ENCODE results near the gene MSH5.
A peak's percentile ranks its signal among the peaks of the same experiment; 100 is the strongest.

The MSH5 gene

DNA sequence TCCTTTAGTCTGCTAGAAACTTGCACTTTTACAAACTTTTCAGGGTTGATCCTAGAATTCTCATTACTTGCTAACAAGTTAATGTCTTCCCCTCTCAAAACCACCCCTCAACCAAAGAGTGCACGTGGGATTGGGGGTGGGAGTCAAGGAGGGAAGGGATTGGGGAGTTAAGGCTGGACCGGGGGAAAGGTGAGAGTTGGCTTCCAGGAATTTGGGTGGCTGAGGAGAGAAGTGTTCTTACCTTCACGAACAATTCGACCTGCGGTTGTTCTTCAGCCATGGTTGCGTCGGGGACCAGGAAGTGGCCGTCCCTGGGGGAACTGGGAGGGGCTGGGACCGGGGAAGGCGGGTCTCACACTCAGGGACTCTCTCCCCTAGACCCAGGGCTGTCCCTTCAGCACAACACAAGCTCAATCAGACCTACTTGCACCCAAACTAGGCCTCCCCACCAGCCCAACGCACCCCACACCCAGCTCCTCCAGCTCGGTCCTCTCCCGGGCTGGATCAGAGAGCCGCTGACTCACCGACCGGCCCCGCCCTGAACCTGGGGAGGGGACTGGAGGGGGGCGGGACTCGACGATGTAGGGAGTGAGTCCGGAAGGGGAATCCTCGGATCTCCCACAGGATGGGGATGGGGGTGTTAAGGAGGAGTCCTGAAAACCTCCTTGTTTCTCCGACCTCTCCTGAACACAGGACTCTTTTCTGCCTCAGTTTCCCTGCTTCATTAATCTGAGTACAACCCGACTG is 3.6 kb upstream of the MSH5 start, which contains the start of gene CLIC1:
Gene CLIC1 (minus strand): TSS at position 510 of the 747 bp plus-strand sequence. CDS start 230 bp downstream, at position 280.
- in situ Hi-C loops (cut with HindIII; ENCODE audit: low sequenced_read_pairs) = no loop called here
- TF ChIP-seq, protein P1, sequence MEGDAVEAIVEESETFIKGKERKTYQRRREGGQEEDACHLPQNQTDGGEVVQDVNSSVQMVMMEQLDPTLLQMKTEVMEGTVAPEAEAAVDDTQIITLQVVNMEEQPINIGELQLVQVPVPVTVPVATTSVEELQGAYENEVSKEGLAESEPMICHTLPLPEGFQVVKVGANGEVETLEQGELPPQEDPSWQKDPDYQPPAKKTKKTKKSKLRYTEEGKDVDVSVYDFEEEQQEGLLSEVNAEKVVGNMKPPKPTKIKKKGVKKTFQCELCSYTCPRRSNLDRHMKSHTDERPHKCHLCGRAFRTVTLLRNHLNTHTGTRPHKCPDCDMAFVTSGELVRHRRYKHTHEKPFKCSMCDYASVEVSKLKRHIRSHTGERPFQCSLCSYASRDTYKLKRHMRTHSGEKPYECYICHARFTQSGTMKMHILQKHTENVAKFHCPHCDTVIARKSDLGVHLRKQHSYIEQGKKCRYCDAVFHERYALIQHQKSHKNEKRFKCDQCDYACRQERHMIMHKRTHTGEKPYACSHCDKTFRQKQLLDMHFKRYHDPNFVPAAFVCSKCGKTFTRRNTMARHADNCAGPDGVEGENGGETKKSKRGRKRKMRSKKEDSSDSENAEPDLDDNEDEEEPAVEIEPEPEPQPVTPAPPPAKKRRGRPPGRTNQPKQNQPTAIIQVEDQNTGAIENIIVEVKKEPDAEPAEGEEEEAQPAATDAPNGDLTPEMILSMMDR (IDR thresholded peaks at IDR 0.05; ENCODE audit: low read depth, low read length) = no peak
- peak; percentile 86 for DNase-seq (ENCODE audit: low read depth, low spot score)
- peak within 1 kb of the TSS; percentile 63 for H3K4me3 ChIP-seq (ENCODE audit: low read depth, low read length)

DNA sequence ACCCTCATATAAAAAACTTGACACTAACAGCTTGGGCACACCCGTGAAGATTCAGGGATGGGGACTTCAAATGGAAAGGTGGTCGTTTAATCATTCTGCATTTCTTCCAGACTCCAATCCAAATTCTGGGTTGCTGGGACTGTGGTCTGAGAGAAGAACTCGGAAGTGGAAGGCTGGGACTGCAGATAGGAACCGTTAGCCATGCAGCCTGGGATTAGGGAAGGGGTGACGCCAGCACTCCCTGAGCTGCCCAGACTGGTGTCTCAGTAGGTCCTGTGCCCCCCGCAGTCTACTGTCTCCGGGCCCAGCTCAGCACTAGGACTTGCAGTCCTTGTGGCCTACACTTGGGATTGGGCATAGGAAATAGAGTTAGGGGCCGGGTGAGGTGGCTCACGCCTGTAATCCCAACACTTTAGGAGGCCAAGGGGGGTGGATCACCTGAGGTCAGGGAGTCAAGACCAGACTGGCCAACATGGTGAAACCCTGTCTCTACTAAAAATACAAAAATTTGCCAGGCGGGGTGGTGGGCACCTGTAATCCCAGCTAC is 3.0 kb upstream of the MSH5 start:
- in situ Hi-C loops (cut with HindIII; ENCODE audit: low sequenced_read_pairs) = no loop called here
- H3K4me3 ChIP-seq (ENCODE audit: low read depth, low read length) = peak overlapping the region; percentile 63
- DNase-seq (ENCODE audit: low read depth, low spot score) = no peak
- TF ChIP-seq, protein P1 (IDR thresholded peaks at IDR 0.05; ENCODE audit: low read depth, low read length) = no peak

DNA sequence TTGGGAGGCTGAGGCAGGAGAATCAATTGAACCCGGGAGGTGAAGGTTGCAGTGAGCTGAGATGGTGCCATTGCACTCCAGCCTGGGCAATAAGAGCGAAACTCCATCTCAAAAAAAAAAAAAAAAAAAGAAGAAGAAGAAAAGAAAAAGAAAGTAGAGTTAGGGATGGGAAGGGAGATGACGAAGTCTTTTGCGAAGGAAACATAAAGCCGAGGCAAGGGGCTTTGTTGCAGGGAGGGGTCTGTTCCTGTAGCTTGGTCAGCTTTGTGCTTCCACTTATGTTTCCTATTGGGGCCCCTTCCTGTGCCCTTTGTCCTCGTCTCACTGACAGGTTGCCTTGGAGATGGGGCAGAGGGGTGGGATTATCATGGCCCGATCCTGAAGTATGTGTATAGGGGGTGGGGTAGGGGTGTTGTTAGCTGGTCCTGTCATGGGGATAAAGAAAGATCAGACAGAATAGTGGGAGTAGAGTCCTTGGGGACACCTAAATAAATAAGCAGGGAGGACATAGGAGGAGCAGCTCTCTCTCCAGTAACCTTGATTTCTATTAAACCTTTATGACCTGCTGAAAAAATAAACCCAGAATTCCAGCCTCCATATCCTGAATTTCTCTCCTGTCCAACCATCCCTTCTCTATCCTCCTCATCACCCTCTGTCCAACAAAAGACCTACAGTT is 2.4 kb upstream of the MSH5 start:
- in situ Hi-C loops (cut with HindIII; ENCODE audit: low sequenced_read_pairs) = no loop called here
- DNase-seq (ENCODE audit: low read depth, low spot score) = no peak
- TF ChIP-seq, protein P1 (IDR thresholded peaks at IDR 0.05; ENCODE audit: low read depth, low read length) = no peak
- no peak overlapping the region for H3K4me3 ChIP-seq (ENCODE audit: low read depth, low read length)

DNA sequence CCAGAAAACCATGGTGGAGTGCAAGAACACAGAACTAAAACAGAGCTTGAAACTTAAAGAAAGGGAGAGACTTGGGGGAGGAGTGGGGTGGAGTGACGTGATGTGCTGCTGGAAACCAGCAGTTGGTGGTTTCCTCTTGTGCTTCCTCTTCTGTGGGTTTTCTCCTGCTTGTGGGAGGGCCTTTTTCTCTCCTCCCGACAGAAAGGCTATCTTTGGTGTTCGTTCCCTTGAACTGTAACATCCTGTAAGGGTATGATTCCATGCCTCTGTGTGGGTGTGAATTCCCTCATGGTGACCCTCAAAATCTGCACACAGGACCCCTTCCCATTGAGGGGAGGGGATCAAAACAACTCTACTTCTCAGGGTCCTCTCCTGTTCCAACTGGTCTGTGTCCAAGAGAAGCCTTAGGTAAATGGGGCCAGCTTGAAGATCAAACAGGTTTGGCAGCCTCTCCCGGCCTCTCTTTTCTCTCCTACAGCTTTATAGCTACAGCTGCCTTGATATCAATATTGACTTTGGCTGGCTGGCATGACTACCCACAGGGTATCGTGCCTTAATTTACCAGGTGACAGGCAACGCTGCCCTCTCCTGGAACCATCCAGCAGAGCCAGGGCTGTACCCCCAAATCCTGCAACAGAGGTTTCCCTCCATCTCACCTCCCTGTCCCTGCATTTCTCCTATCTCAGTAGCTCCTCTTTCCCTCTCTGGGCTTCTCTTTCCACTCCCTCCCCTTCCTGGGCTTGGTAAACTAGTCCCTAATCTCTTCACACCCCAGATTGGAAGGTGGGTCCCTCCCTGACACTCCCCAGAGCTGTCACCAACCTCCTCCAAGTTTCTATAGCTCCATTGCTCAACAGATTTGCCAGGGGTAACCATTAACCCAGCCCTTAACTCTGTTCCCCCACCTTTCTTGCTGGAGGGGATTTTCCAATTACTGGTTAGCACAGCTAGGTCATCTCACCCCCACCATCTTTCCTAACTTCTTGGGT is 1.5 kb upstream of the MSH5 start:
- in situ Hi-C loops (cut with HindIII; ENCODE audit: low sequenced_read_pairs) = no loop called here
- peak; percentile 91 for DNase-seq (ENCODE audit: low read depth, low spot score)
- H3K4me3 ChIP-seq (ENCODE audit: low read depth, low read length) = peak overlapping the region; percentile 12

DNA sequence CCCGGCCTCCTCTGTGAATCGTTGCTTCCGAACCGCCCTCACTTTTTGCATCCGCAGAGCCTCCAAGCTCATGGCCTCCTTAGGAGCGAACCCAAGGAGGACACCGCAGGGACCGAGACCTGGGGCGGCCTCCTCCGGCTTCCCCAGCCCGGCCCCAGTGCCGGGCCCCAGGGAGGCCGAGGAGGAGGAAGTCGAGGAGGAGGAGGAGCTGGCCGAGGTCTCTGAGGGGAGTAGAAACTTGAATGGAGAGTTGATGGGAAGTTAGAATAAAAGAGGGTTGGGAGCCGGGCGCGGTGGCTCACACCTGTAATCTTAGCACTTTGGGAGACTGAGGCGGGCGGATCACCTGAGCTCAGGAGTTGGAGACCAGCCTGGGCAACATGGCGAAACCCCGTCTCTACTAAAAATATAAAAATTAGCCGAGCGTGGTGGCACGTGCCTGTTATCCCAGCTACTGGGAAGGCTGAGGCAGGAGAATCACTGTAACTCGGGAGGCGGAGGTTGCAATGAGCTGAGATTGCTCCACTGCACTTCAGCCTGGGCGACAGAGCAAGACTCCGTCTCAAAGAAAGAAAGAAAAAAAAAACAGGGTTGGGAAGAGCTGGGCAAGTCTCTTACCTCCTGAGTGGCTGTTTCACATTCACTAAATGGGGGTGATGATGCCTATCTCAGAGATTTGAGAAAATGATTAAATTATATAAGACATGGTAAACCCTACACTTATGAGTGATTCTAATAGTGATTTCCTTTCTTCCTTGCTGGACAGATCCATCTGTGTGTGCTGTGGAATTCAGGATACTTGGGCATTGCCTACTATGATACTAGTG is 805 bp downstream of the MSH5 start:
- TF ChIP-seq, protein P1 (IDR thresholded peaks at IDR 0.05; ENCODE audit: low read depth, low read length) = no peak
- in situ Hi-C loops (cut with HindIII; ENCODE audit: low sequenced_read_pairs) = no loop called here
- DNase-seq (ENCODE audit: low read depth, low spot score) = no peak
- peak overlapping the region; percentile 82 for H3K4me3 ChIP-seq (ENCODE audit: low read depth, low read length)

More for the DNA sequence above, 1.5 kb upstream of the MSH5 start:
- TF ChIP-seq, protein P1 (IDR thresholded peaks at IDR 0.05; ENCODE audit: low read depth, low read length) = peak; percentile 33

Measured in astrocyte of the spinal cord (primary cell).